Suprapubic skin (tissue), 4 donors: ENCODE results near the gene TCEAL8. TPM values are rescaled to one million over a fixed set of nuclear protein-coding genes. Genes with fewer than 3 reads are reported as not detected.

Source experiments
- DNase-seq, 2 donors: peaks; one replicate each; pipeline ENCODE4 v3.0.0-alpha.2; 2019; ENCODE audit warnings: low spot score in 2 of 2
- H3K27ac ChIP-seq: fragments of 200-600 bp; sonication (generic); one replicate; pipeline ENCODE4 v1.5.1; 2019
- H3K27me3 ChIP-seq: fragments of 200-600 bp; sonication (generic); one replicate; pipeline ENCODE4 v1.5.1; 2019
- H3K36me3 ChIP-seq: fragments of 200-600 bp; sonication (generic); one replicate; pipeline ENCODE4 v1.5.1; 2019
- H3K4me1 ChIP-seq: fragments of 200-600 bp; sonication (generic); one replicate; pipeline ENCODE4 v1.5.1; 2019
- H3K4me3 ChIP-seq: fragments of 200-600 bp; sonication (generic); one replicate; pipeline ENCODE4 v1.5.1; 2019; ENCODE audit warnings: mild to moderate bottlenecking
- H3K9me3 ChIP-seq: fragments of 200-600 bp; sonication (generic); one replicate; pipeline ENCODE4 v1.5.1; 2019
- CTCF ChIP-seq, 2 donors: fragments of 200-600 bp in 1 of 2; fragments of 450-650 bp in 1 of 2; sonication (generic) in 1 of 2; IDR thresholded peaks; one replicate each; pipeline ENCODE4 v1.5.1; 2016 to 2019; ENCODE audit warnings: antibody characterized with exemption in 2 of 2, mild to moderate bottlenecking in 1 of 2, moderate library complexity in 1 of 2
- EP300 ChIP-seq: sonication (generic); formaldehyde crosslinking; IDR thresholded peaks from one replicate; pipeline ENCODE4 v1.6.1; 2017; ENCODE audit warnings: antibody characterized with exemption
- POLR2A ChIP-seq, 2 donors: fragments of 450-650 bp; IDR thresholded peaks; one replicate each; pipeline ENCODE4 v1.6.1; 2017; ENCODE audit warnings: antibody characterized with exemption in 2 of 2, mild to moderate bottlenecking in 2 of 2, moderate library complexity in 2 of 2
- POLR2AphosphoS5 ChIP-seq, 3 donors: sonication (generic); formaldehyde crosslinking; IDR thresholded peaks; one replicate each; pipeline ENCODE4 v1.6.1; 2017; ENCODE audit warnings: antibody characterized with exemption in 3 of 3
- WGBS: methylation state at CpG from one replicate; pipeline ENCODE4 v1.1.5; 2018; 5-methylcytosine and 5-hydroxymethylcytosine counted together
- total RNA-seq, 4 donors: library from RNA; depleted of rRNA; stranded (reverse); fragments of >200 nt; gene quantifications; one replicate each; pipeline ENCODE4 v1.1.0, GENCODE V29; 2016

TCEAL8 gene
- total RNA-seq: 10 to 100 TPM; 39.4 to 50.6 (median 45.2) TPM

GRCh38 chrX:103254921-103255493 is at the start of gene TCEAL8:
TSS of gene TCEAL8 (minus strand) at chrX:103255155. CDS start at chrX:103253979, 1,176 bp downstream.
- WGBS: 20% methylated on average over 22 of the region's 22 CpGs
- H3K36me3 ChIP-seq: no peaks in the 10 kb centered on the region
- no peaks in the 10 kb centered on the region for H3K9me3 ChIP-seq
- no peaks in the 10 kb centered on the region for H3K27me3 ChIP-seq
- H3K27ac ChIP-seq: peak within 1 kb of the TSS; percentile 80
- H3K4me3 ChIP-seq: peak within 1 kb of the TSS; percentile 60
- peaks cover 12% of the 10 kb centered on the region for H3K4me1 ChIP-seq
- TF ChIP-seq EP300 (no peak), CTCF (IDR thresholded peaks at IDR 0.05) (no peak), POLR2AphosphoS5 (IDR thresholded peaks at IDR 0.05) (no peak), POLR2A (IDR thresholded peaks at IDR 0.05) (no peak)
- peak; percentile 81 to 85 for DNase-seq

GRCh38 chrX:103304705-103305104 is 49.8 kb upstream of the TCEAL8 start:
- Histone ChIP-seq H3K9me3 (no peaks in the 10 kb centered on the region), H3K36me3 (no peaks in the 10 kb centered on the region), H3K27me3 (no peaks in the 10 kb centered on the region), H3K27ac (no peak overlapping the region), H3K4me1 (no peaks in the 10 kb centered on the region), H3K4me3 (no peak overlapping the region)
- DNase-seq: no peak
- TF ChIP-seq CTCF (IDR thresholded peaks at IDR 0.05) (no peak), POLR2AphosphoS5 (IDR thresholded peaks at IDR 0.05) (no peak), POLR2A (IDR thresholded peaks at IDR 0.05) (no peak), EP300 (no peak)

GRCh38 chrX:103293118-103293517 is 38.2 kb upstream of the TCEAL8 start:
- Histone ChIP-seq H3K9me3 (no peaks in the 10 kb centered on the region), H3K4me3 (no peak overlapping the region)
- WGBS: 100% methylated on average over 1 of the region's 2 CpGs

GRCh38 chrX:103279624-103280023 is 24.7 kb upstream of the TCEAL8 start:
- TF ChIP-seq CTCF (IDR thresholded peaks at IDR 0.05): no peak
- no peak for TF ChIP-seq POLR2A (IDR thresholded peaks at IDR 0.05)
- TF ChIP-seq EP300: no peak
- no peak for TF ChIP-seq POLR2AphosphoS5 (IDR thresholded peaks at IDR 0.05)
- no peak overlapping the region for H3K4me3 ChIP-seq
- peaks cover 6% of the 10 kb centered on the region for H3K4me1 ChIP-seq
- no peak for DNase-seq
- no peaks in the 10 kb centered on the region for H3K36me3 ChIP-seq
- H3K27ac ChIP-seq: no peak overlapping the region
- peaks cover 3% of the 10 kb centered on the region for H3K27me3 ChIP-seq
- 55% methylated on average over 1 of the region's 1 CpG for WGBS
- H3K9me3 ChIP-seq: no peaks in the 10 kb centered on the region

More at GRCh38 chrX:103293118-103293517, 38.2 kb upstream of the TCEAL8 start:
- no peak overlapping the region for H3K27ac ChIP-seq
- no peaks in the 10 kb centered on the region for H3K4me1 ChIP-seq
- no peak for TF ChIP-seq CTCF (IDR thresholded peaks at IDR 0.05)
- TF ChIP-seq EP300: no peak
- no peak for TF ChIP-seq POLR2AphosphoS5 (IDR thresholded peaks at IDR 0.05)
- no peak for TF ChIP-seq POLR2A (IDR thresholded peaks at IDR 0.05)
- no peaks in the 10 kb centered on the region for H3K27me3 ChIP-seq
- no peak for DNase-seq
- no peaks in the 10 kb centered on the region for H3K36me3 ChIP-seq

GRCh38 chrX:103276581-103277002 is 21.6 kb upstream of the TCEAL8 start, which contains the start of gene TCEAL5:
TSS of gene TCEAL5 (minus strand) at chrX:103276750. CDS start at chrX:103274563, 2,187 bp downstream.
- no peak for DNase-seq
- WGBS: 26% methylated on average over 15 of the region's 17 CpGs
- no peak within 1 kb of the TSS for H3K27ac ChIP-seq
- H3K4me1 ChIP-seq: peaks cover 6% of the 10 kb centered on the region
- H3K4me3 ChIP-seq: peak within 1 kb of the TSS; percentile 5
- peaks cover 3% of the 10 kb centered on the region for H3K27me3 ChIP-seq
- no peaks in the 10 kb centered on the region for H3K9me3 ChIP-seq
- H3K36me3 ChIP-seq: no peaks in the 10 kb centered on the region
- TF ChIP-seq POLR2AphosphoS5 (IDR thresholded peaks at IDR 0.05) (no peak), CTCF (IDR thresholded peaks at IDR 0.05) (no peak), EP300 (no peak), POLR2A (IDR thresholded peaks at IDR 0.05) (no peak)
